PC-3 (cell line): ENCODE data around the gene ZFYVE28. TPM values are rescaled to one million over a fixed set of nuclear protein-coding genes. Genes with fewer than 3 reads are reported as not detected.
"Not testable (repeated sequence)": the region's sequence is repeated elsewhere in the genome, so short reads cannot be mapped to it uniquely, and the experiment has no call there.

ENCODE experiments used
- ATAC-seq: fragments of 200-7000 bp; cut with Tn5 transposase; 2 replicates; pipeline ENCODE4 v1.9.1; 2020; ENCODE audit warnings: mild to moderate bottlenecking, moderate library complexity
- BruUV-seq: library from RNA; stranded (reverse); fragments of 400-500 nt; replicated peaks from 2 replicates; lab custom pipeline; 2021; lab: Mats Ljungman, UMichigan
- CTCF ChIA-PET: fragments of 300-600 bp; sonication (Branson Sonifier 250); formaldehyde crosslinking; loops from one replicate; lab custom pipeline; 2022; ENCODE audit warnings: antibody characterized with exemption; lab: Charles Lee
- POLR2A ChIA-PET: fragments of 300-600 bp; sonication (Branson Sonifier 250); formaldehyde crosslinking; loops from one replicate; lab custom pipeline; 2022; ENCODE audit warnings: antibody characterized with exemption; ENCODE audit not compliant: unreplicated experiment; lab: Charles Lee
- DNase-seq: peaks from one replicate; pipeline ENCODE4 v3.0.0-alpha.2; 2015
- H2AFZ ChIP-seq: fragments of 300-600 bp; sonication (generic); 2 replicates; pipeline ENCODE4 v1.6.0; 2016; ENCODE audit warnings: antibody characterized with exemption, low read length
- H3F3A ChIP-seq: fragments of 300-600 bp; sonication (generic); one replicate; pipeline ENCODE4 v1.6.0; 2017; ENCODE audit warnings: antibody characterized with exemption, low read length, control low read depth, mild to moderate bottlenecking; ENCODE audit not compliant: unreplicated experiment
- H3K27ac ChIP-seq: fragments of 300-600 bp; sonication (generic); 2 replicates; pipeline ENCODE4 v1.5.1; 2016; ENCODE audit warnings: mild to moderate bottlenecking, low read length
- H3K27me3 ChIP-seq: fragments of 300-600 bp; sonication (generic); 2 replicates; pipeline ENCODE4 v1.6.1; 2016; ENCODE audit warnings: low read length, mixed read lengths
- H3K36me3 ChIP-seq: fragments of 300-600 bp; sonication (generic); 2 replicates; pipeline ENCODE4 v1.6.1; 2016; ENCODE audit warnings: low read depth, mixed run types, low read length, mixed read lengths
- H3K4me1 ChIP-seq: fragments of 300-600 bp; sonication (generic); 2 replicates; pipeline ENCODE4 v1.5.1; 2016; ENCODE audit warnings: low read length; ENCODE audit not compliant: insufficient read depth
- H3K4me2 ChIP-seq: fragments of 300-600 bp; sonication (generic); 2 replicates; pipeline ENCODE4 v1.6.0; 2016; ENCODE audit warnings: low read length
- H3K4me3 ChIP-seq: fragments of 300-600 bp; sonication (generic); 2 replicates; pipeline ENCODE4 v1.5.1; 2016; ENCODE audit warnings: mild to moderate bottlenecking, low read length, mixed read lengths
- H3K79me2 ChIP-seq: fragments of 300-600 bp; sonication (generic); 2 replicates; pipeline ENCODE4 v1.6.1; 2017; ENCODE audit warnings: low read length, mixed read lengths
- H3K9ac ChIP-seq: fragments of 300-600 bp; sonication (generic); 2 replicates; pipeline ENCODE4 v1.6.0; 2016; ENCODE audit warnings: mild to moderate bottlenecking, low read length
- H3K9me2 ChIP-seq: fragments of 300-600 bp; sonication (generic); replicated peaks from 2 replicates; pipeline ENCODE4 v1.6.1; 2016; ENCODE audit warnings: mixed run types, low read length, mixed read lengths
- H3K9me3 ChIP-seq: fragments of 300-600 bp; sonication (generic); 2 replicates; pipeline ENCODE4 v1.6.1; 2016; ENCODE audit warnings: low read length, mixed read lengths
- H4K20me1 ChIP-seq: fragments of 300-600 bp; sonication (generic); 2 replicates; pipeline ENCODE4 v1.6.1; 2016; ENCODE audit warnings: low read length, mixed read lengths
- EZH2 ChIP-seq: fragments of 300-600 bp; sonication (generic); IDR thresholded peaks from one replicate; pipeline ENCODE4 v1.6.1; 2017; ENCODE audit warnings: antibody characterized with exemption, mild to moderate bottlenecking, low read length; ENCODE audit not compliant: unreplicated experiment
- EZH2phosphoT487 ChIP-seq: fragments of 300-600 bp; sonication (generic); IDR thresholded peaks from 2 replicates; pipeline ENCODE4 v1.6.1; 2018; ENCODE audit warnings: mild to moderate bottlenecking, antibody characterized with exemption, low read length, borderline replicate concordance
- intact Hi-C: fragments of 100-400 bp; cut with micrococcal nuclease; formaldehyde crosslinking; loops from 2 replicates; pipeline ENCODE4 v1.9.0; 2023
- total RNA-seq: library from RNA; depleted of rRNA; stranded (reverse); fragments of >200 nt; gene quantifications from 2 replicates; pipeline ENCODE4 v1.2.3, GENCODE V29; 2014
- TF ChIP-seq, protein P1 (sequence below): fragments of 300-600 bp; sonication (generic); conservative IDR thresholded peaks from 2 replicates; pipeline ENCODE4 v1.5.1; 2017; ENCODE audit warnings: antibody characterized with exemption, low read depth, mild to moderate bottlenecking, low read length

ZFYVE28 gene
- total RNA-seq, 1 experiment from 2014 or later = 8.0 TPM

GRCh38 chr4:2429945-2430757 is 11.7 kb upstream of the ZFYVE28 start:
- H3F3A ChIP-seq, H3K4me3 ChIP-seq, H3K79me2 ChIP-seq, BruUV-seq, H3K27me3 ChIP-seq, H3K36me3 ChIP-seq, H3K9ac ChIP-seq, H2AFZ ChIP-seq, H4K20me1 ChIP-seq, ATAC-seq, POLR2A ChIA-PET, H3K27ac ChIP-seq, intact Hi-C loops, H3K9me2 ChIP-seq, H3K9me3 ChIP-seq, H3K4me1 ChIP-seq: not testable (repeated sequence)
- TF ChIP-seq EZH2phosphoT487 = peak; percentile 99
- peak; percentile 48 for DNase-seq
- CTCF ChIA-PET = interaction anchor here (0.6 kb wide), 1 partner anchor 432 kb away, joined by 5 read pairs; no protein-coding TSS in a partner anchor
- H3K4me2 ChIP-seq = peak overlapping the region; percentile 37; the same call in 1 of the 2 replicates

- Histone ChIP-seq H2AFZ (no peak overlapping the region), H3K9me2 (no peaks in the 10 kb centered on the region), H3F3A (no peaks in the 10 kb centered on the region), H3K9ac (no peak overlapping the region), H3K27ac (no peak overlapping the region), H3K9me3 (no peaks in the 10 kb centered on the region), H3K36me3 (no peaks in the 10 kb centered on the region), H3K27me3 (no peaks in the 10 kb centered on the region), H3K4me3 (no peak overlapping the region), H3K79me2 (no peaks in the 10 kb centered on the region), H3K4me1 (peaks cover 6% of the 10 kb centered on the region; the same call in 1 of the 2 replicates), H3K4me2 (no peak overlapping the region), H4K20me1 (no peaks in the 10 kb centered on the region)
- POLR2A ChIA-PET = no interaction called here
- no peak for DNase-seq
- CTCF ChIA-PET = no interaction called here
- TF ChIP-seq EZH2phosphoT487 = no peak
- TF ChIP-seq, protein P1, sequence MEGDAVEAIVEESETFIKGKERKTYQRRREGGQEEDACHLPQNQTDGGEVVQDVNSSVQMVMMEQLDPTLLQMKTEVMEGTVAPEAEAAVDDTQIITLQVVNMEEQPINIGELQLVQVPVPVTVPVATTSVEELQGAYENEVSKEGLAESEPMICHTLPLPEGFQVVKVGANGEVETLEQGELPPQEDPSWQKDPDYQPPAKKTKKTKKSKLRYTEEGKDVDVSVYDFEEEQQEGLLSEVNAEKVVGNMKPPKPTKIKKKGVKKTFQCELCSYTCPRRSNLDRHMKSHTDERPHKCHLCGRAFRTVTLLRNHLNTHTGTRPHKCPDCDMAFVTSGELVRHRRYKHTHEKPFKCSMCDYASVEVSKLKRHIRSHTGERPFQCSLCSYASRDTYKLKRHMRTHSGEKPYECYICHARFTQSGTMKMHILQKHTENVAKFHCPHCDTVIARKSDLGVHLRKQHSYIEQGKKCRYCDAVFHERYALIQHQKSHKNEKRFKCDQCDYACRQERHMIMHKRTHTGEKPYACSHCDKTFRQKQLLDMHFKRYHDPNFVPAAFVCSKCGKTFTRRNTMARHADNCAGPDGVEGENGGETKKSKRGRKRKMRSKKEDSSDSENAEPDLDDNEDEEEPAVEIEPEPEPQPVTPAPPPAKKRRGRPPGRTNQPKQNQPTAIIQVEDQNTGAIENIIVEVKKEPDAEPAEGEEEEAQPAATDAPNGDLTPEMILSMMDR = no peak
- no peak for ATAC-seq
- intact Hi-C loops = no loop called here
- no TSS peak for BruUV-seq
These were observed 10.2 kb upstream of the ZFYVE28 start for GRCh38 chr4:2428496-2429213.

DNA sequence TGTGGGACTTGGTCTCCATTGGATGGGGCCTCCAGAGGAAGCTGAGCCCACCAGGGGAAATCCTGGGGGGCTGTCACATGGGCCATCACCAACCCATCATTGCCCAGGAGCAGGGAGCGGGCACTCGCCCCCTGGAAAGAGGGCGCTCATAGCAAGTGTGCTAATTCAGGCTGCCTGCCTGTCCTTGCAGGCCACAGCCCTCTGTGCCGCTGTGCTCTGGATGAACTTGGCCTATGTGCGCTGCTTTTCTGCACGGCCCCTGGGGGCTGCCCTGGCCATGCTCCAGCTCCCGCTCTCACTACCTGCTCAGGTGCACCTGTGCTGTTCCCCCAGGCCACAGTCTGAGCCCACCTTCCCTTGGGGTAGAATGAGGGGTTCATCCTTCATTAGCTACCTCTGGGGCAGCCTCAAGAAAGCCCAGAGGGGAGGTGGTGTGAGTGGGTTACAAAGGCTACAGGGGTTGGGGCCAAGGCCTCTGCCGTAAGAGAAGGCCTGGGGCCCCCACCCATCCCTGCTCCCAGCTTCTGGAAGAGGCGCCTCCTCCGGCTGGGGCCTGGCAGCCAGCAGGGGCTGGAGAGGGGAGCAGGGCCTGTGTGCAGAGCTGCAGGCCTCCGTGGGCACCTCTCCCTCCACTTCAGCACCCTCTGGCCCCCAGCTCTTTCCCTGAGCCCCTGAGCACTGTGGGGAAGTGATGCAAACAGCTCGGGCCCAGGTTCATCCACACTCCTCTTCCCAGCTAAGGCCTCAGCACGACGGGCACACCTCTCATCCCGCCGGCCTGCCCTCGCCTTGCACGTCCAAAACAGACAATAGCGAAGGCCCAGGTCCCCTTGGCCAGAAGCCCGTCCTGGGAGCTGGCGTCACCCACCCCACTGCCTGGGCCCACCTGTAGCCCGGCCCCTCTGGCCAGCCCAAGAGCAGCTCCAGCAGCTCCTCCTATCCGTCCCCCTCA is 9.2 kb upstream of the ZFYVE28 start:
- TF ChIP-seq EZH2phosphoT487 = no peak
- TF ChIP-seq, protein P1 = no peak
- no peak for TF ChIP-seq EZH2
- H3K9ac ChIP-seq = no peak overlapping the region
- H3K4me1 ChIP-seq = no peaks in the 10 kb centered on the region; the same call in 1 of the 2 replicates
- DNase-seq = no peak
- no peaks in the 10 kb centered on the region for H3K9me2 ChIP-seq
- H4K20me1 ChIP-seq = no peaks in the 10 kb centered on the region
- CTCF ChIA-PET = no interaction called here
- no peak overlapping the region for H3K4me3 ChIP-seq
- H3K9me3 ChIP-seq = no peaks in the 10 kb centered on the region
- no peak overlapping the region for H2AFZ ChIP-seq
- intact Hi-C loops = no loop called here
- no TSS peak for BruUV-seq
- H3K4me2 ChIP-seq = no peak overlapping the region
- H3K79me2 ChIP-seq = no peaks in the 10 kb centered on the region
- no peaks in the 10 kb centered on the region for H3K36me3 ChIP-seq
- no peaks in the 10 kb centered on the region for H3K27me3 ChIP-seq
- no peak overlapping the region for H3K27ac ChIP-seq
- H3F3A ChIP-seq = no peaks in the 10 kb centered on the region
- ATAC-seq = no peak
- POLR2A ChIA-PET = no interaction called here
